KMS-11 (cell line): ENCODE data around the gene PATJ.
"Not testable (repeated sequence)": the region's sequence is repeated elsewhere in the genome, so short reads cannot be mapped to it uniquely, and the experiment has no call there.

ENCODE experiments used
- H2AFZ ChIP-seq: fragments of 200-600 bp; sonication (generic); 2 replicates; pipeline ENCODE4 v1.6.1; 2016; ENCODE audit warnings: antibody characterized with exemption, mixed run types, low read depth
- H3K27ac ChIP-seq: fragments of 200-600 bp; sonication (generic); 2 replicates; pipeline ENCODE4 v1.6.1; 2016; ENCODE audit warnings: mild to moderate bottlenecking, mixed run types
- H3K27me3 ChIP-seq: fragments of 200-600 bp; sonication (generic); 2 replicates; pipeline ENCODE4 v1.6.1; 2017; ENCODE audit warnings: mild to moderate bottlenecking, low read depth, mixed run types, moderate library complexity; ENCODE audit not compliant: insufficient read depth
- H3K36me3 ChIP-seq: fragments of 200-600 bp; sonication (generic); 2 replicates; pipeline ENCODE4 v1.6.1; 2017; ENCODE audit warnings: mild to moderate bottlenecking, mixed run types; ENCODE audit not compliant: insufficient read depth
- H3K4me1 ChIP-seq: fragments of 200-600 bp; sonication (generic); 2 replicates; pipeline ENCODE4 v1.6.1; 2016; ENCODE audit warnings: mild to moderate bottlenecking, low read depth, mixed run types; ENCODE audit not compliant: poor library complexity, severe bottlenecking
- H3K4me2 ChIP-seq: fragments of 200-600 bp; sonication (generic); 2 replicates; pipeline ENCODE4 v1.7.0; 2016; ENCODE audit warnings: mild to moderate bottlenecking, mixed run types
- H3K4me3 ChIP-seq: fragments of 200-600 bp; sonication (generic); IDR thresholded peaks from 2 replicates; pipeline ENCODE4 v1.6.1; 2017; ENCODE audit warnings: low read depth, low read length, mixed read lengths; ENCODE audit not compliant: insufficient read depth
- H3K79me2 ChIP-seq: fragments of 200-600 bp; sonication (generic); 2 replicates; pipeline ENCODE4 v1.6.1; 2016; ENCODE audit warnings: low read depth, mixed run types; ENCODE audit not compliant: insufficient read depth
- H3K9ac ChIP-seq: fragments of 200-600 bp; sonication (generic); 2 replicates; pipeline ENCODE4 v1.6.1; 2016; ENCODE audit warnings: mild to moderate bottlenecking, mixed run types
- H4K20me1 ChIP-seq: fragments of 200-600 bp; sonication (generic); 2 replicates; pipeline ENCODE4 v1.6.1; 2016; ENCODE audit warnings: mild to moderate bottlenecking, mixed run types; ENCODE audit not compliant: insufficient read depth
- CTCF ChIP-seq: fragments of 200-600 bp; sonication (generic); conservative IDR thresholded peaks from 2 replicates; pipeline ENCODE4 v1.6.1; 2017; ENCODE audit warnings: low read depth, mild to moderate bottlenecking, antibody characterized with exemption, low read length, moderate library complexity, mixed read lengths

The PATJ gene

DNA sequence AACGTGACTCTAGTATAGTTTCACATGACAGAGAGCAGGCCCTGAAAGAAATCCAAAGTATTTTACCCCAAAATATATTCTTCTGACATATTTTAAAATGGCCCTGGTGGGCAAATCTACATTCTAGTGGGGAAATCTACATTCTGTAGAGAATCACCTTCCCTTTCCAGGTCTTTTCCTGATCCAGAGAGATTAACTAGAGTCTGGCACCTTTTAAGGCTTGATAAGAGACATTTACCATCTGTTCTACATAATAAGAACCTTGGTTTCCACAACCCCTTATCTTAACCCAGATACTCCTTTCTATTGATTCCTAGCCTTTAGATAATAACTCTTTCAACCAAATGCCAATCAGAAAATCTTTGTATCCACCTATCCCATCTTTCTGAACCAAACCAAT is 435.3 kb downstream of the PATJ start:
- Histone ChIP-seq H2AFZ (no peak overlapping the region), H4K20me1 (no peaks in the 10 kb centered on the region), H3K27me3 (no peaks in the 10 kb centered on the region), H3K4me3 (no peak overlapping the region), H3K9ac (no peak overlapping the region), H3K27ac (no peak overlapping the region), H3K79me2 (no peaks in the 10 kb centered on the region), H3K4me1 (peaks cover 4% of the 10 kb centered on the region), H3K36me3 (no peaks in the 10 kb centered on the region), H3K4me2 (no peak overlapping the region)
- TF ChIP-seq CTCF: no peak

DNA sequence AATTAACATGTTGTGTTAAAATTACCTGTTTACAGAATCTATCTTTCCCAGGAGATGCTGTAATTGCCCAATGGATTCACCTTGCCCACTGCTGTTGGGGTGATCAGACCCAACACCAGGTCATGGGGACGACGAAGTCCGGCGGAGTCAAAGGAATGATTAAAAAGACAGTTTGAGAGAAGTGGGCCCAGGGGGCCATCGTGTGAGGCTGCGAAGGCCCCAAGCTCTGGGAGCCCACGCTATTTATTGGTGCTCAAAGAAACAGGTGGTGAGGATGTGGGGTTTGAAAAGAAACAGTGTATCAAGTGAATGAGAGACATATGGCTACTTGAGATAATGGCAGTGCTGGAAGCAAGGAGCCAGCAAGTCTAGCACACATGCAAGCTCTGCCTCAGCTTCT is 436.1 kb downstream of the PATJ start:
- Histone ChIP-seq H3K36me3 (no peaks in the 10 kb centered on the region), H3K79me2 (no peaks in the 10 kb centered on the region), H3K4me3 (no peak overlapping the region), H4K20me1 (no peaks in the 10 kb centered on the region), H3K9ac (no peak overlapping the region), H3K27me3 (no peaks in the 10 kb centered on the region), H3K4me1 (peaks cover 4% of the 10 kb centered on the region), H3K4me2 (no peak overlapping the region), H3K27ac (no peak overlapping the region), H2AFZ (no peak overlapping the region)
- no peak for TF ChIP-seq CTCF

GRCh38 chr1:62180054-62180453 is 437.8 kb downstream of the PATJ start:
- not testable (repeated sequence) for H4K20me1 ChIP-seq, H3K4me2 ChIP-seq, H3K79me2 ChIP-seq, H2AFZ ChIP-seq, H3K4me1 ChIP-seq, H3K9ac ChIP-seq, H3K27me3 ChIP-seq, H3K36me3 ChIP-seq, H3K4me3 ChIP-seq, H3K27ac ChIP-seq

- TF ChIP-seq CTCF: no peak
- Histone ChIP-seq H3K4me2 (no peak overlapping the region), H2AFZ (no peak overlapping the region), H3K27ac (no peak overlapping the region), H3K9ac (no peak overlapping the region), H3K36me3 (no peaks in the 10 kb centered on the region), H3K4me3 (no peak overlapping the region), H3K4me1 (peaks cover 4% of the 10 kb centered on the region), H3K79me2 (no peaks in the 10 kb centered on the region), H4K20me1 (no peaks in the 10 kb centered on the region), H3K27me3 (no peaks in the 10 kb centered on the region)
Measured at GRCh38 chr1:62180639-62181038, 438.4 kb downstream of the PATJ start.

GRCh38 chr1:62181532-62181931 is 439.3 kb downstream of the PATJ start:
- H3K27me3 ChIP-seq: no peaks in the 10 kb centered on the region
- H3K4me2 ChIP-seq: no peak overlapping the region
- no peak overlapping the region for H3K4me3 ChIP-seq
- H2AFZ ChIP-seq: no peak overlapping the region
- no peak for TF ChIP-seq CTCF
- H3K79me2 ChIP-seq: no peaks in the 10 kb centered on the region
- H3K27ac ChIP-seq: no peak overlapping the region
- no peaks in the 10 kb centered on the region for H3K4me1 ChIP-seq
- H4K20me1 ChIP-seq: no peaks in the 10 kb centered on the region
- no peak overlapping the region for H3K9ac ChIP-seq
- H3K36me3 ChIP-seq: no peaks in the 10 kb centered on the region

DNA sequence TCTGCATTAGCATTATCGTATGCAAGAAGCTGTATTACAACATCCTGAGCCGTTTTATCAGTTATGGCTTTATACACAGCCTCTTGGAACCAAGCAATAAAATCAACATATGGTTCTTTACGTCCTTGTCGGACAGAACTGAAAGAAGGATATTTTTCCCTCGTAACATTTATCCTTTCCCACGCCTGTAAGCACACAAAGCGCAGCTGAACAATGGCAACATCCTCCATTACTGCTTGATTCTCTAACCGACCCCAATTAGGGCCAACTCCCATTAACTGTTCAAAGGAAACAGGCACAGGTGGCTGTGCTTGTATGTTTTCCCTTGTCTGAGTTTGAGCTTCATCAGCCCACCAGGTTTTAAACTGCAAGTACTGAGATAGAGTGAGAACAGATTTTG is 439.9 kb downstream of the PATJ start:
- not testable (repeated sequence) for H3K79me2 ChIP-seq, H4K20me1 ChIP-seq, H3K4me1 ChIP-seq, H3K9ac ChIP-seq, H3K4me2 ChIP-seq, H3K27ac ChIP-seq, H3K36me3 ChIP-seq, H2AFZ ChIP-seq, H3K4me3 ChIP-seq, H3K27me3 ChIP-seq

DNA sequence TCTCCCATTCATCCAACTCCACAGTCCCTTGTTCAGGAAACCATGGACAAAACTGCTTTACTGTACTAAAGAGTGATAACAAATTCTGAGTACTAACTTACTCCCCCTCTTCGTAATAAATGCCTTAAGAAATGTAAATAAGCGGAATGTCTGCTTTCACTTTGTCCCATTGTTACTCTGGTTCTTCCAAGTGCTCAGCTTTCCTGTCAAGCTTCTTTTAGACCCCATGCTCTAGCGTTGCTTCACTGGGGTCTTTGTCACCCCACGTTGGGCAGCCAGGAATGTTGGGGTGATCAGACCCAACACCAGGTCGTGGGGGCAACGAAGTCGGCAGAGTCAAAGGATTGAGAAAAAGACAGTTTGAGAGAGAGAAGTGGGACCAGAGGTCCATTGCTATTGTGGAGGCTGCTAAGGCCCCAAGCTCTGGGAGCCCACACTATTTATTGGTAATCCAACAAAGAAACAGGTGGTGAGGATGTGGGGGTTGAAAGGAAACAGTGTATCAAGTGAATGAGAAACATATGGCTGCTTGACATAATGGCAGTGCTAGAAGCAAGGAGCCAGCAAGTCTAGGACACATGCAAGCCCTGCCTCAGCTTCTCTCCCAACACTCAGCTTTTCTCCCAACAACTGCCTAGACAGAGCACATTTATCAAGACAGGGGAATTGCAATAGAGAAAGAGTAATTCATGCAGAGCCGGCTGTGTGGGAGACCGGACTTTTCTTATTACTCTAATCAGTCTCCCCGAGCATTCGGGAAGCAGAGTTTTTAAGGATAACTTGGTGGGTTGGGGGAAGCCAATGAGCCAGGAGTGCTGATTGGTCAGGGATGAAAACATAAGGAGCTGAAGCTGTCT is 441.1 kb downstream of the PATJ start:
- H3K4me3 ChIP-seq, H2AFZ ChIP-seq, H3K27ac ChIP-seq, H3K9ac ChIP-seq, H4K20me1 ChIP-seq, H3K36me3 ChIP-seq, H3K27me3 ChIP-seq, H3K4me2 ChIP-seq, H3K4me1 ChIP-seq, H3K79me2 ChIP-seq: not testable (repeated sequence)
